ENCODE results near the gene POP4. TPM values are rescaled to one million over a fixed set of nuclear protein-coding genes. Genes with fewer than 3 reads are reported as not detected.

The POP4 gene
- total RNA-seq, 1 experiment from 2014 or later: 116 TPM

- POLR2A ChIA-PET: no interaction called here
Measured at GRCh38 chr19:29615891-29616425, 9.9 kb downstream of the POP4 start.

GRCh38 chr19:29616541-29616940 is 10.5 kb downstream of the POP4 start:
- TF ChIP-seq TCF7L2 (IDR thresholded peaks at IDR 0.05; ENCODE audit: low read depth, low read length) (no peak), SIN3A (IDR thresholded peaks at IDR 0.05; ENCODE audit: borderline replicate concordance, insufficient read depth, low read depth, low read length) (no peak), REST (IDR thresholded peaks at IDR 0.05; ENCODE audit: insufficient read depth in 1 of 2, low read depth in 2 of 2, low read length in 1 of 2) (no peak), POLR2AphosphoS5 (IDR thresholded peaks at IDR 0.05; ENCODE audit: low read depth, low read length) (no peak), CTCF (IDR thresholded peaks at IDR 0.05) (no peak)
- H3K9me3 ChIP-seq (ENCODE audit: control insufficient read depth, insufficient read depth, low read depth, low read length): no peaks in the 10 kb centered on the region
- DNase-seq (ENCODE audit: low read depth, low spot score): no peak
- in situ Hi-C loops (cut with HindIII; ENCODE audit: low pct_unique_long_range_greater_than_20kb, low sequenced_read_pairs) (no loop called here), intact Hi-C loops (cut with micrococcal nuclease; ENCODE audit: unreplicated experiment) (no loop called here)
- no peaks in the 10 kb centered on the region for H3K4me1 ChIP-seq (ENCODE audit: control insufficient read depth, insufficient read depth, low read length)
- H3K27ac ChIP-seq (ENCODE audit: low read length): no peak overlapping the region
- no peak overlapping the region for H3K4me3 ChIP-seq (ENCODE audit: low read depth in 2 of 2, low read length in 2 of 2)
- H3K36me3 ChIP-seq (ENCODE audit: control insufficient read depth, insufficient read depth, low read length): peaks cover 5% of the 10 kb centered on the region; the same call in 1 of the 2 replicates
- no peaks in the 10 kb centered on the region for H3K27me3 ChIP-seq (ENCODE audit: control insufficient read depth, insufficient read depth, low read length)
- no peak for ATAC-seq
- CTCF ChIA-PET: no interaction called here
- no TSS peak for BruUV-seq (replicated peaks)
- POLR2A ChIA-PET: no interaction called here

More at GRCh38 chr19:29615891-29616425, 9.9 kb downstream of the POP4 start:
- no TSS peak for BruUV-seq (replicated peaks)
- no peak for ATAC-seq
- peaks cover 5% of the 10 kb centered on the region; the same call in 1 of the 2 replicates for H3K36me3 ChIP-seq (ENCODE audit: control insufficient read depth, insufficient read depth, low read length)
- no peaks in the 10 kb centered on the region for H3K4me1 ChIP-seq (ENCODE audit: control insufficient read depth, insufficient read depth, low read length)
- intact Hi-C loops (cut with micrococcal nuclease; ENCODE audit: unreplicated experiment) (no loop called here), in situ Hi-C loops (cut with HindIII; ENCODE audit: low pct_unique_long_range_greater_than_20kb, low sequenced_read_pairs) (no loop called here)
- CTCF ChIA-PET: no interaction called here
- no peaks in the 10 kb centered on the region for H3K9me3 ChIP-seq (ENCODE audit: control insufficient read depth, insufficient read depth, low read depth, low read length)
- no peak overlapping the region for H3K27ac ChIP-seq (ENCODE audit: low read length)
- TF ChIP-seq REST (IDR thresholded peaks at IDR 0.05; ENCODE audit: insufficient read depth in 1 of 2, low read depth in 2 of 2, low read length in 1 of 2) (no peak), POLR2AphosphoS5 (IDR thresholded peaks at IDR 0.05; ENCODE audit: low read depth, low read length) (no peak), CTCF (IDR thresholded peaks at IDR 0.05) (no peak), TCF7L2 (IDR thresholded peaks at IDR 0.05; ENCODE audit: low read depth, low read length) (no peak), SIN3A (IDR thresholded peaks at IDR 0.05; ENCODE audit: borderline replicate concordance, insufficient read depth, low read depth, low read length) (no peak)
- no peaks in the 10 kb centered on the region for H3K27me3 ChIP-seq (ENCODE audit: control insufficient read depth, insufficient read depth, low read length)
- no peak overlapping the region for H3K4me3 ChIP-seq (ENCODE audit: low read depth in 2 of 2, low read length in 2 of 2)
- DNase-seq (ENCODE audit: low read depth, low spot score): no peak

Measured in Panc1 (cell line).